ENCODE measurements around the gene KIF3A. TPM values are rescaled to one million over a fixed set of nuclear protein-coding genes. Genes with fewer than 3 reads are reported as not detected.

KIF3A gene
- 18.6 and 19.8 TPM in 2 replicates for total RNA-seq

GRCh38 chr5:132736853-132737833, at the start of gene KIF3A:
Gene KIF3A, minus strand, starts transcription at chr5:132737546. Its CDS starts 127 bp downstream, at chr5:132737419.
- intact Hi-C loops (cut with micrococcal nuclease): loop anchor here (1.0 to 5.0 kb wide), 9 partner anchors 10 to 350 kb away; partner anchors contain the start of genes CCNI2, GDF9, RAD50 and SEPTIN8

GRCh38 chr5:132787076-132787475, 49.7 kb upstream of the KIF3A start:
- intact Hi-C loops (cut with micrococcal nuclease): no loop called here

GRCh38 chr5:132785864-132786263, 48.5 kb upstream of the KIF3A start:
- intact Hi-C loops (cut with micrococcal nuclease): no loop called here

- intact Hi-C loops (cut with micrococcal nuclease): no loop called here
These were observed 48.0 kb upstream of the KIF3A start for GRCh38 chr5:132785365-132785764.

- intact Hi-C loops (cut with micrococcal nuclease): no loop called here
These were observed 44.8 kb upstream of the KIF3A start for GRCh38 chr5:132782101-132782500.

- intact Hi-C loops (cut with micrococcal nuclease): no loop called here
These were observed 43.7 kb upstream of the KIF3A start for GRCh38 chr5:132781029-132781428.

GRCh38 chr5:132780577-132780976, 43.2 kb upstream of the KIF3A start:
- intact Hi-C loops (cut with micrococcal nuclease): no loop called here

GRCh38 chr5:132779961-132780360, 42.6 kb upstream of the KIF3A start:
- intact Hi-C loops (cut with micrococcal nuclease): loop anchor here (5.0 kb wide), 2 partner anchors 42 to 43 kb away; partner anchors contain the start of gene KIF3A

GRCh38 chr5:132778856-132779255, 41.5 kb upstream of the KIF3A start:
- intact Hi-C loops (cut with micrococcal nuclease): loop anchor here (5.0 kb wide), 2 partner anchors 42 to 43 kb away; partner anchors contain the start of gene KIF3A

GRCh38 chr5:132778129-132778528, 40.8 kb upstream of the KIF3A start:
- intact Hi-C loops (cut with micrococcal nuclease): loop anchor here (5.0 kb wide), 2 partner anchors 41 to 44 kb away; partner anchors contain the start of gene KIF3A

GRCh38 chr5:132777209-132778069, 40.1 kb upstream of the KIF3A start, which contains the start of gene SEPTIN8:
Gene SEPTIN8, minus strand, starts transcription at chr5:132777239. Its CDS starts 102 bp downstream, at chr5:132777137.
- intact Hi-C loops (cut with micrococcal nuclease): loop anchor here (5.0 kb wide), 2 partner anchors 40 to 45 kb away; partner anchors contain the start of gene KIF3A

GRCh38 chr5:132776938-132777208, 39.5 kb upstream of the KIF3A start:
- intact Hi-C loops (cut with micrococcal nuclease): loop anchor here (5.0 kb wide), 2 partner anchors 40 to 45 kb away; partner anchors contain the start of gene KIF3A

- intact Hi-C loops (cut with micrococcal nuclease): loop anchor here (5.0 kb wide), 2 partner anchors 39 to 46 kb away; partner anchors contain the start of gene KIF3A
These were observed 39.0 kb upstream of the KIF3A start for GRCh38 chr5:132776131-132776937.

- intact Hi-C loops (cut with micrococcal nuclease): loop anchor here (5.0 kb wide), 2 partner anchors 38 to 47 kb away; partner anchors contain the start of gene KIF3A
These were observed 38.2 kb upstream of the KIF3A start for GRCh38 chr5:132775476-132775961.

- intact Hi-C loops (cut with micrococcal nuclease): loop anchor here (5.0 kb wide), 2 partner anchors 38 to 47 kb away; partner anchors contain the start of gene KIF3A
These were observed 37.5 kb upstream of the KIF3A start for GRCh38 chr5:132774896-132775295.

GRCh38 chr5:132774406-132774805, 37.1 kb upstream of the KIF3A start:
- intact Hi-C loops (cut with micrococcal nuclease): no loop called here

- intact Hi-C loops (cut with micrococcal nuclease): no loop called here
These were observed 36.4 kb upstream of the KIF3A start for GRCh38 chr5:132773601-132774355.

GRCh38 chr5:132773114-132773513, 35.8 kb upstream of the KIF3A start:
- intact Hi-C loops (cut with micrococcal nuclease): no loop called here

- intact Hi-C loops (cut with micrococcal nuclease): no loop called here
These were observed 35.1 kb upstream of the KIF3A start for GRCh38 chr5:132772291-132773070.

Measured in T-helper 2 cell treated with Interferon-gamma antibody and Interleukin-4, amounts not matched to agents 100 ng/mL and 5 ng/mL, for 36 hours (primary cell).